GM15510 (cell line): ENCODE results near the gene ACP7.

Source experiments
- POLR2A ChIP-seq: IDR thresholded peaks from 3 replicates; pipeline ENCODE4 v1.6.1; 2011; ENCODE audit warnings: borderline replicate concordance; ENCODE audit not compliant: insufficient read length; ENCODE audit errors: extremely low read depth

Gene ACP7

DNA sequence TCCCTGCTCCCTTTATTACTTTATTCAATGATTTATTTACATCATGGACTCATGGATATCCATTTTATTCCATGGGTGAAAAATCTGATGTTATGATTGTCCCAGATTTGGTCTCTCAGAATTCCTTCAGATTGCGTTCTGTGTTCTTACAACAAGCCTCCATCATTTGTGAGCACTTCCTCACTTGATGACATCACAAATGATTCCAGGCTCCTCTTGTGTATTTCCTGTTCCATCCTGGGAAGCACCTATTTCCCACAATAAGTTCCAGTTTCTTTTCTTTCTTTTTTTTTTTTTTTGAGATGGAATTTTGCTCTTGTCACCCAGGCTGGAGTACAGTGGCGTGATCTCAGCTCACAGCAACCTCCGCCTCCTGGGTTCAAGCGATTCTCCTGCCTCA, 6.7 kb downstream of the ACP7 start:
- no peak for TF ChIP-seq POLR2A

- no peak for TF ChIP-seq POLR2A
Observed at GRCh38 chr19:39097299-39097698, 13.1 kb downstream of the ACP7 start.

DNA sequence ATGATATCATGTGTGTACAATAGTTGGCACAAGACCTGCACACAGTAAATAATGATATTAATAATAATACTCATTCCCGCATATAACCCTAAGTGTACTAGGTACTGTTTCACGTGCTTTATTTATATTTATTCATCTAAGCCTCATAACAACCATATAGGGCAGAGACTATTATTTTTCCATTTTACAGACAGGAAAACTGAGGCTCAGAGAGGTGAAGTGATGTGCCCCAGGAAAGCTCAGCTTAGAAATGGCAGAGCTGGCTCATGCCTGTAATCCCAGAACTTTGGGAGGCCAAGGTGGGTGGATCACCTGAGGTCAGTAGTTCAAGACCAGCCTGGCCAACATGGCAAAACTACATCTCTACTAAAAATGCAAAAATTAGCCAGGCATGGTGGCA, 13.6 kb downstream of the ACP7 start:
- no peak for TF ChIP-seq POLR2A

DNA sequence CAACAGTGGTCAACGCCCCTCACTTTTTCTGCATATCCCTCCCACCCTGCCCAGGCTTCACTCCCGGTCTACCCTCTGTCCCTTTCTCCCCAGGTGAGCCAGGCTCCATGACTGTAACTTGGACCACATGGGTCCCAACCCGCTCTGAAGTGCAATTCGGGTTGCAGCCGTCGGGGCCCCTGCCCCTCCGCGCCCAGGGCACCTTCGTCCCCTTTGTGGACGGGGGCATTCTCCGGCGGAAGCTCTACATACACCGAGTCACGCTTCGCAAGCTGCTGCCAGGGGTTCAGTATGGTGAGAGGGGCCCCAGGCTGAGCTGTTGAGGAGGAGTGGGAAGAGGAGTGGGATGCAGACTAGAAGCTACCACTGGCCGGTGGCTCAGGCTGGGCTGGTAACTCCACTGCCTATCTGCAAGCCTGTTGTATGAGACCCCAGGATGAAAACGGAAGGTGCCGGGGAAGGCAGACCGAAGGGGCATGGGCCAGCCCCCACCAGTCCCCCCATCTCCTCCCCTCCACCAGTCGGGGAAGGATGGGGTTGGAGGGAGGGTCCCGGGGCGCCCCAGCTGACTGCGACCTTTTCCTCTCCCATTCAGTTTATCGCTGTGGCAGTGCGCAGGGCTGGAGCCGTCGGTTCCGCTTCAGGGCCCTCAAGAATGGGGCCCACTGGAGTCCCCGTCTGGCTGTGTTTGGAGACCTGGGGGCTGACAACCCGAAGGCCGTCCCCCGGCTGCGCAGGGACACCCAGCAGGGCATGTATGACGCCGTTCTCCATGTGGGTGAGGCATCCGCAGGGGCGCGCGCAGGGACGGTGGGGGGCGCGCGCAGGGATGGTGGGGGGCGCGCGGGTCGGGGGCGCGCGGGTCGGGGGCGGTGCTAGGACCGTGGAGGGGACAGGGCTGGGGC, 14.4 kb downstream of the ACP7 start:
- no peak for TF ChIP-seq POLR2A

GRCh38 chr19:39099341-39099740, 15.2 kb downstream of the ACP7 start:
- TF ChIP-seq POLR2A: no peak

GRCh38 chr19:39100500-39101166, 16.5 kb downstream of the ACP7 start:
- no peak for TF ChIP-seq POLR2A

DNA sequence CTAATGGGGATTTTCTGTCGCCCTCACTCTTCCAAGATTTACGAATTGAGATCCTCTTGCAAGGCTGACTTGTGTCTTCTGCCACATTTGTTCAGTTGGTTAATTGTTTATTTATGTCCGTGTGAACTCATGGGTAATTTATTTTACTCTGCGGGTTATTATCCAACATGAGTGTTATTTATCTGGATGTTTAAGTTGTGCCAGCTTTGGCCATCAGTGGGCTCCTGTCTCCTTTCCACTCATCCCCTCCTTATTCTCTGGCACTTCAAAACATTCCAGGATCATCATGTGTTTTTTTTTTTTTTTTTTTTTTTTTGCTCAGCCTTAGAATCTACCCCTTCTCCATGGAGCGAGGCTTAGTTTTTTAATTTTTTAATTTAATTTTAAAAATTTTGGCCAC, 19.0 kb downstream of the ACP7 start:
- TF ChIP-seq POLR2A: no peak

DNA sequence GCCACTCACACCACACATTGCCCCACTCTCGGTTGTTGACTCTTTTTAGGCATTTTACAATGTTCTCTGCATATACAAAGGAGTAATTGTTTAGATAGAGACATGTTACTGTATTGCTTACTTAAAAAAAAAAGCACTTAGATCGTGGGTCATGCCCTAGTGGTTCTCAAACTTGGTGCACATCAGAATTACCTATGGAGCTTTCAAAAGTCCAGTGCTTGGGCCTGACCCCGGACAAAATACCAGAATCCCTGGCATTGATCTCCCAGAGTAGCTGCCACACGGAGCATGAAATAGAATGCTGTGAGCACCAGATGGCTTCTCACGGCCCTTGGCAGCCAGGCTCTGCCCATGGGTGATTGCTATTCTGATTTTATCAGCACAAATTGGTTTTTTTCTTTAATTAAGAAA, 20.0 kb downstream of the ACP7 start:
- no peak for TF ChIP-seq POLR2A

DNA sequence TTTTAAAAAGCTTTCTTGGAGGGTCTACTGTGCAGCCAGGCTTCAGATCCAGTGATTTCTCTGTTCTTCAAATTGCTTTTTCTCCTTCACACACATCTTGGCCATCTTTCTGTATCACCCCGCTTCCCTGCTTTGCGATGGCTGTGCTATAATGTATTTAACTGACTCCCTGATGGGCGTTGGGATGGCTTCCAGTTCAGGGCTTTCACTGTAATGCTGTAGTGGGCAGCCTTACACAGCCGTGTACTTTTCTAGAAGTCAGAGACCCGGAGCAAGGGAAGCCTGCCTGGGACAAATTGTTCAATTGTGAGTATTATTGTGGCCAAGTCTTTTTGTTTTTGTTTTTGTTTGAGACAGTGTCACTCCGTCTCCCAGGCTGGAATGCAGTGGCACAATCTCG, 22.0 kb downstream of the ACP7 start:
- TF ChIP-seq POLR2A: no peak

DNA sequence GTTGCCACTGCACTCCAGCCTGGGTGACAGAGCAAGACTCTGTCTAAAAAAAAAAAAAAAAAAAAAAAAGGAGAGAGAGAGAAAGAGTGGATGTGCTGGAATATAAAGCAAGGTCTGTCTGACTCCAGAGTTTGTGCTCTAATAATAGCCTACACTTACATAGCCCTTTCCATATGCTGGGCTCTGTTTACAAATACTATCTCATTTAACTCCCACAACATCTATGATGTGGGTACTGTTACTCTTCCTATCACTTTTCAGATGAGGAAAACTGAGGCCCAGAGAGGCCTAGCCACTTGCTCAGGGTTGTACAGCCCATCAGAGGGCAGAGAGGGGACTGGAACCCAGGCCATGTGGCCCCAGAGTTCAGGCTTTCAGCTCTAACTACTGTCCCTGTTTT, 25.5 kb downstream of the ACP7 start:
- TF ChIP-seq POLR2A: no peak

GRCh38 chr19:39110263-39110967, 26.2 kb downstream of the ACP7 start:
- no peak for TF ChIP-seq POLR2A

GRCh38 chr19:39111593-39112199, 27.5 kb downstream of the ACP7 start:
- no peak for TF ChIP-seq POLR2A

GRCh38 chr19:39112338-39112890, 28.2 kb downstream of the ACP7 start:
- TF ChIP-seq POLR2A: no peak

- TF ChIP-seq POLR2A: no peak
Observed at GRCh38 chr19:39113199-39113598, 29.0 kb downstream of the ACP7 start.
